HG03103 (cell line): ENCODE measurements around the gene PZP.
A peak's percentile ranks its signal among the peaks of the same experiment; 100 is the strongest.

ENCODE experiments used
- ATAC-seq: cut with Tn5 transposase; IDR thresholded peaks from one replicate; pipeline ENCODE4 v1.9.1; 2021; ENCODE audit warnings: low read depth; ENCODE audit not compliant: unreplicated experiment

PZP gene

GRCh38 chr12:9127936-9128663 is 80.1 kb downstream of the PZP start:
- no peak for ATAC-seq

- ATAC-seq: no peak
These were observed 80.7 kb downstream of the PZP start for GRCh38 chr12:9127484-9127883.

DNA sequence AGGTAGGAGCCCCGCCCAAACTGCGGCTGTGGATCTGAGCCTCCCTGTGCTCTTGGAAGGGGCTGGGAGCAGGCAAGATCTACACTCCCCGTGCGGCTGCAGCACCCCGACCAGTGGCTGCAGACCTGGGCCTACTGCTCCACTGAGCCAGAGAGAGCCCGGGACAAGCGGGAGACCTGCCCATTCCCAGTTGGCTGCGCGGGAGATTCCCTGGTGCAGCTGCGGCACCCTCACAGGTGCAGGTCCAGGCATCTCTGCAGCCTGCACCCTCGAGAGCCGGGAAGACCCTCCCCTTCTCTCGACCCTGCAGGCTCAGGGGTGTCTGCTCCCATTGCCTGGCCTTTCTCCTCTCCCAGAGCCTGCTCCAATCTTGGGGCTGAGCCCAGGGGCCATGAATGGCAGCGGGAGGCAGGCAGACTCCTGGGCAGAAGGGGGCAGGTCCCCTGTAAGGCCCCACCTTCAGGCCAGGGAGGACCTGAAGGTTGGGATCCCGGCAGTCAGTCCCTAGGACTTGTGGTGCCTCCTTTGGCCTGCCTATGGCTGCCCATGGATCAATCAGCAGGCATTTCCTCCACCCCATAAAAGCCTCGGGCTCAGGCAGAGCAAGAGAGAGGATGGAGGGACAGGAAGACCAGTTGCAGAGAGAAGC is 83.7 kb downstream of the PZP start:
- ATAC-seq: no peak

DNA sequence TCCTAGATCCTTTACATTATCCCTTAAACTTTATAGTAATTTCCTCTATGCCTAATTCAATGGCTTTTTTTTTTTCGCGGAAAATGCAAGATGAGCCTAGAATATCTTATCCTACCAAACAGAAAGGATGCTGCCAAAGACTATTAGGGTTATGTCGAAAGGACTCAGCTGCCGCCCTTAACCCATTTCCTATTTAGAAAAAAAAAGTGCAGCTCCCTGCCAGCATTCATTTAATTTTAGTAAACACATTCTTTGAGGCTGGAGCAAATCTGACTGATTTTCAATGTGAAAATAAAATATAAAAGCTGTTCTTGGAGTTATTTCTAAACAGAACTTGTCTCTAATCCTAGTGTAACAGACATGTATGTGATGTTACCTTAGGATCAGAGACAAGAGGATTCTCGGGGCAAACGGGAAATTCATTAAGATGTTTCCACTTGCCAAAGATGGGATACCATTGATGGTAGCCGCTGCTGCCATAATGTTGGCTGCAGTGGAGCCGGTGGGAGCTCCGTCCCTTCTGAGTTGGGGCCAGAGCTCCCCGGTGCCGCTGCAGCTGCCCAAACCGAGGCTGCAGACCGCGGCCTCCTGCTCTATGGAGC is 84.3 kb downstream of the PZP start:
- no peak for ATAC-seq

DNA sequence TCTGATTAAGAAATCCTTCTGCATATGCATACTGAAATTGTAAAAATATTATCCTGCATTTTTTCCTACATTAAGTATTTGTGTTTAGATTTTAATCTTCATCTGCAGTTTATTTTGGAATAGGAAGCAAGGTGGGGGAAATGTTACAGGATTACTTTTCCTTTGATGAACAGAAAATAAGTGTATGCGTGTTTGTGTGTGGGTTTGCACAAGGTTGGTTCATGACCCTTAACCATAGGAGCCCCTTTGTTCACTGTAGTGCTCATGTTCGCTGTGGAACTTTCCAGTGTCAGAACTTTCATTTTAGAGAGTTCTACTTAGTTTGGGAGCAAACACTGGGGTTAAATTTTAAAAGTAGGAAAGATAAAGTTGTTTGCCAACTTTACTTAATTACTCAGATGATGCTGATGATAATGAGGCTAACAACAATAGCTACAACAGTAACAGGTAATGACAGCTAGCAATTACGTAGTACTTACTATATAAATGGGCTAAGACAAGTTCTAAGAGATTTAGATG is 86.0 kb downstream of the PZP start:
- ATAC-seq: no peak

- ATAC-seq: no peak
These were observed 87.6 kb downstream of the PZP start for GRCh38 chr12:9120487-9121184.

GRCh38 chr12:9118158-9118557 is 90.0 kb downstream of the PZP start:
- ATAC-seq: peak; percentile 67

DNA sequence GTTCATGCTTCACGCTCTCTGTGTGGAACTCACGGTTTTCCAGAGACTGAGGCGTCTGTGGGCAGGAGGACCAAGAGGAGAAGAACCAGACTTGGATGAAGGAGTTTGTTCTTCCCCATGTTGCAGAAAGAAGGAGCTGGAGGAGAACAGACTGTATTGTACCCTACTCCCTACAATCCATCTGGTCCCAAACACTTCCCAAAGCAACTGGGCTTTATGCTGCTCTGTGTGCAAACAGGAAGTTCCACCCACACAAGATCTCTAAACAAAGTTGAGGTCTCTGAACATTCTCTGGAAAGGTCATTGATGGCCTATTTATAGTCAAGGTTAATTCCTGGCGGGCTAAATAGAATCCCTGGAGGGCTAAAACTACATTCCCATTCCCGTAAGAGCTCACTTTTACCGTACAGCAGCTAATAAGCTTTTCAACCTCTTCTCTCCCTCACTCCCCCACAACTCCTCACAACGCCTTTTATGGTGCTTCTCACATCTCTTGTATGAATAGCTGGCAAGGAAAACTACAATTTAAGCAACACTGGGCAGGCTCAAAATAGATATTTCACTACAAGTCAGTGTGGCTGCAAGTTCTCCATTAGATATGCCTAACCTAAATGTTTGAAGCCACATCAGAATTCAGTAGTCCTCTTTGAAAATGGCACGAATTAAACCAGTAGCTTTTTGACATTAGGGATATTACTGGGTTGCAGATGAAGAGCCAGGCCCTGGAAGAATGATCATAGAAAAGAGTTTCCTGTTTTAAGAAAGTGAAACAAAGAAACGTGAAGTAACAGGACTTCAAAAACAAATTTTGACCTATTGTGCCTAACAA is 92.2 kb downstream of the PZP start, which contains the start of gene A2M:
A2M (minus strand) TSS at position 189 of the 829 bp plus-strand sequence; CDS start at position 119, 70 bp downstream.
- ATAC-seq: no peak

DNA sequence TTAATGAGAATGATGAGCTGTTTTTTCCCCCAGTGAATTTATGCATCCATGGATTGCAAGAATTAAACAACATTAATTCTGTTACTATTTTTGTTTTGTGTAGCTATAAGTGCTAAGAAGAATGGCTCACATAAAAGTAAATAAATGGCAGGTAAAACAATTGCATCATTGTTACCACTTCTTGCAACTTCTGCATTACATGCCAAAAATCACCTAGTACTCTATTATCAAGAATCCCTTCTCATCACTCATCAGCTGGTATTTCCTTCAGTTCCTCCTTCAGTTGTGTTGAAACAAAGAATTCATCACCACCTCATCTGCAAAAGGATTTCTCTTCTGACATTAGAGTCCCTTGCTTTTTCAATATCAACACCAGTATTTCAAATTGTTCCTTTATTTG is 93.2 kb downstream of the PZP start:
- no peak for ATAC-seq

- no peak for ATAC-seq
These were observed 94.2 kb downstream of the PZP start for GRCh38 chr12:9113987-9114309.

DNA sequence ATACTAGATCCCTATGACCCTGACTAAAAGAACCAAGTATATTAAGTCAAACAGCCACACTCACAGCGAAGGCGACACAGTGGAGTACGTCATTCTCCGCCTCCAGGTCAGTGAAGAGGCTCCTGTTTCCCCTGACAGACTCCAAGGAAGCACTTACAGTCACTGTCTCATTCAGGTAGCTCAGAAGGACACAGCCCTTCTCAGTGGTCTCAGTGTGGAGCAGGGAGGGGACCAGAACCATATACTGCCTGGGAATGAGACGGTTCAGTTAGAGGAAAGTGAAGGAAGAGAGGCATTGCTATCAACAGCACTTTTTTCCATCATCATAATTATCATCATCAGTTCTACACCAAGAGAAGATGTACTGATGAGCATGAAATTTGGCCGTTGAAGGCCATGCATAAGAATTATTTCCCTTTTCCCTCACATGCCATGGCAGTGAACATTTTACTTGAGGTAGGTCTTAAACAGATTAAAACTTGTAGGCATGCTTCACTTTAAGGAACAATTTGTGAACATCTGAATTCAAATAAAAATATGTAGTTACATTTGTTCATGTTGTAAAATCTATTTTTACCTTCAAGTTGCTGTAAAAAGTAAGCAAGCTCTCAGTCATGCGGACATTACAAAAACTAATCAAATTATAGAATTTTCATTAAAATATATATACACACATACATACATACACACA is 94.8 kb downstream of the PZP start:
- ATAC-seq: no peak

- ATAC-seq: no peak
These were observed 95.9 kb downstream of the PZP start for GRCh38 chr12:9112076-9112853.

GRCh38 chr12:9111525-9111924 is 96.7 kb downstream of the PZP start:
- no peak for ATAC-seq

DNA sequence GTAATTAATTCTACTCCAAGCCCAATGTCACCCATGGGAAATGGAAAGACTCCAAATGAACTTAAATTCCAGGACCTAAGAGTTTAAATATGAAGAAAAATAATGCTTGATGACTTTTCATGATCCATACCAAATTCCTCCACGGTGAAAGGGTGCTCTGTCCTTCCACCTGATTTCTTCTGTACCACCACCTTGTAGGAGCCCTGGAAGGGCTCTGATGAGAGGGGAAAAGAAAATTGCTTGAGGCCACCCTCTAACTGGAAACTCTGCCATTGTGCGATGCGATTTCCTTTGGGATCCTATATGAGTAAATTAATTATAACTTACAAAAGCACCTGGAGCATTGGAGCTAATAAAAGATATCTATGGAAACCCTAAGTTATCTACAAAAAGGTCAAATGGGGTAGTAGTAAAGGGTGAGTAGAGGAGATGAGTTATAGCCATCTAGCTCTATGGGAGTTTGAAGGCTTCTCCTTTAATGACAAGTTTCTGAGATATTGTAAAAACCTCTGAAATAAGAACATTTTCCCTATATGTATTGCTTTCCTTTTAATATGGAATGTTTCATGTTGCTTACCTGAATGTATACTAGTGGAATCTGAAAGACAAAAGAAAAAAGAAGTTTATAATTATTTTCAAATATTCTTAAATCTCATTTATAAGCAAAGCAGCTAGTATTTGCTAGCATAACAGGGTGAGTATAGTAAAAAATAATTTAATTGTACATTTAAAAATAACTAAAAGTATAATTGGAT is 98.3 kb downstream of the PZP start:
- no peak for ATAC-seq

DNA sequence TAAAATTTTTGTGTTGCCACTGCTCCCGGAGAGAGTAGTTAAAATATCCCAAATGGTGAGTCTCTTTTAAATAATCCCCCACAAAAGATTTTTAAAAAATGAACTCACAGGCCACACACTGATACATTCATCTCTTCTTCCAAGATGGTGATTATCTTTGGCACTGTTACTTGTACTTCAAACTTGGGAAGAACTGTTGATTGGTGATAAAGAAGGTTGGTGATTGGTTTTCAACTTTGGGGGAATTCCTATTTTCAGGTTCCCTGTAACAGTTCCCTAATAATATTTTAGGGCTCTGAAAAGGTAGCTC is 99.0 kb downstream of the PZP start:
- ATAC-seq: no peak

- ATAC-seq: no peak
These were observed 99.5 kb downstream of the PZP start for GRCh38 chr12:9108504-9109212.

GRCh38 chr12:9107542-9107873 is 100.7 kb downstream of the PZP start:
- ATAC-seq: no peak
